HG02763 (cell line): ENCODE results near the gene CCDC150.
"Not testable (repeated sequence)": the region's sequence is repeated elsewhere in the genome, so short reads cannot be mapped to it uniquely, and the experiment has no call there.

ENCODE experiments used
- ATAC-seq: cut with Tn5 transposase; IDR thresholded peaks from one replicate; pipeline ENCODE4 v1.9.1; 2021; ENCODE audit warnings: mild to moderate bottlenecking, moderate library complexity; ENCODE audit not compliant: unreplicated experiment

Gene CCDC150

DNA sequence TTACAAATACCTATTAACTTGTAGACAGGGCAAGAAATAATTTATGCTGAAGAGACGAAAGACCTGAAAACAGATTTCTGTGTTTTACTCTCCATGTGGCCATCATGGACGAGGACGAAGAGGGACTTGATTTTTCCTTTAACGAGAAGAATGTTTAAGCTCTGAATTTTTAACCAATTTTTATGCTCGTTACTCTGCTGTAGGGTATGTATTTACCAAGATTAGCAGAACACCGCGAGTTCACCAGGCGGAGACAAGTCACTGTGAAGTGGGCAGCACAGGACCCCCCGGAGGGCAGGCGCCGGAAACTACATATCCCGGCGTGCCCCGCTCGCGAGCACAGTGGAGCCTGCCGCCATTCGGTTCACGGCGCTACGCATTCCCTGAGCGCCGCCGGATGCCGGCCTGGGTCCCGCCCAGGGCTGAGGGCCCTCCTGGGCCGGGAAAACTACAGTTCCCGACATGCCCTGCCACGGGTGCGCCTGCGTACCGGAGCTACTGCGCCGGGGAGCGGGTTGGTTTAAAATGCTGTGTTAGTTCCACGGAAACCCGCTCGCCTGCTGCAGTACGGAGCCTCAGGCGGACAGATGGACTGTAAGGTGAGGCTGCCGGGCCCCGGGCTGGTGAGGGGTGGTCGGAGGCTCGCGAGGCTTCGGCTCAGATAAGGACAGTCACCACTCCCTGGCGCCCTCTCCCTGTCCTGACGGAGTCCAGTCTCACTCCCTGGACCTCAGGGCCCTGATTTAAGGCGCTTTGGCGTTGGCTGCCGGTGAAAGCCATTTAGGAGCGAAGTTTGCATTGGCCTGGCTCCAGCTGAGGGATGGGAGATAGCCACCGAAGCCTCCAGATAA, at the start of gene CCDC150:
Gene CCDC150 (plus strand): TSS at position 536 of the 851 bp plus-strand sequence. CDS start 52 bp downstream, at position 588.
- peak; percentile 100 for ATAC-seq

DNA sequence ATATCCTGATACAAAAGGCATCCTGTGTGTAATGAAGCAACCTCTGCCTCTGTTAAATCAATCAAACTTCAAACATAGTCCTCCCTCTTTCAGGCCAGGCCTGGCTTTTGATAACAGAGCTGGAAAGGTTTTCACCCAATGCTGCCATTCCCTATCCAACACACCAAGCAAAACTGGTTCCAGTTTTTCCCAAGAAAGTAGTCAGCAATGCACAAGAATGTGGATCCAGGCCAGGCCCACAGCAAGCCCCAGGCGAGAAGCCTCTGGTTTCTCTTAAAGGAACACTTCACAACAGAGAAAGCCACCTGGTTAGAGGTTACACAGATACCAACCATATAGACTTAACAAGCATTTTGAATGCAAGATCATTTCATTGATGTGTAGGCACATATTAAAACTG, 49.2 kb upstream of the CCDC150 start:
- ATAC-seq: no peak

DNA sequence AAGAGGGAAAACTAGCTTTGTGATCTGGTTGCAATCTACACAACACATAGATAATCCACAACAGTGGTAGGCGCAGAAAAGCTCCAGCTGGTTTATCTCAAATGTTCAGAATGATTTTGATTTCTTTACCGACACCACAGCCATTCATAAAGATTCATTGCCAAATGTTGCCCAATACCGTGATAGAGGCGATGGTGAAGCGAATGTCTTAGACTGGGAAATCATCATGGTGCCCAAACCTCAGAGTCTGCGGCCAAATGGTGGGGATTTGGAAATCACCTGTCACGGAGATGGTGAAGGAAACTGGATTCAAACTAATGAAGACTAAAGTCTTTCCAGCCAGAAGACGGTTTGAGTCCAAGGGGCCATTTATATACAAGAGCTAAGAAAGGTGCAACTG, 48.5 kb upstream of the CCDC150 start:
- no peak for ATAC-seq

DNA sequence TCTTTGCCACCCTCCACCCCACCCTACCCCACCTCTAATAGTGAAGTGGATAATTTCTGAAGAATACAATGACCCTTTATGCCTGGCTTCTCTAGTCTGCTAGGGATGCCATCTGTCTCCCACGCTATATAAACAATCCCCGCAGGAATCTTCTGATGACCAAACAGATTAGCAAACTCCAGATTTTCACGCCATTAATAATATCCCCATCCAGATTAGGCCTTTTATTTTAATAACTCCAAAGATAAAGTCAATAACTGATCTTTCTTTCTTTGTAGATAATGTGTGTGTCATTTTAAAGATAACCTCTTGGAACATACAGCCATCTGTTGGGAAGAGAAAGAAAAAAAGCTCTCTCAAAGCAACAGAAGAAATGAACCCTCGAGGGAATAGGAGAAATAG, 47.9 kb upstream of the CCDC150 start:
- no peak for ATAC-seq

DNA sequence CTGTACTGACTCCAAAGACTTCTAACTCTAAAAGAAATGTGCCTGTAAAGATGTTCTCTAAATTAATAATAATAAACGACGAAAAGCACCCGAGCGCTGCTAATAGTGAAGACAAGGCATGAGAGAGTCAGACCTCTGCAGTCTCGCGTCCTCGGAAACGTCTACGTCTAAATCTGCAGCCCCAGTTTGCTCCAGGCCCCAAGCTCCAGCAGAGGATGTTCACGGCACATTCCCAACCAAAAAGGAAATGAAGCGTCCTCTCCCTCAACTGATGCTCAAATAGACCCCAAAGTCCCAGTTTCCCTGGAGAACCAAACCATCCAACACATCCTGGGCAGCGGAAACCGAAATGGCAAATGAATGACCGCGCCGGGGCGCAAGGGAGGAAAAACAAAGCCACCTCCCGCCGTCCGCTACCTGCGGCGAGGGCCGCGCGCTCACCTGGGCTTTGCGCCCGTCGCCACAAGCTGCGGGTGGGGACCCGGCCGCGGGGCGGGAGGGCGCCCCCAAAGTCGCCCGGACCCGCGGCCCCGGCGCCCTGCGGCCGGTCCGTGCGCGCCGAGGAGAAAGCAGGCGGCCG, 47.1 kb upstream of the CCDC150 start:
- no peak for ATAC-seq

DNA sequence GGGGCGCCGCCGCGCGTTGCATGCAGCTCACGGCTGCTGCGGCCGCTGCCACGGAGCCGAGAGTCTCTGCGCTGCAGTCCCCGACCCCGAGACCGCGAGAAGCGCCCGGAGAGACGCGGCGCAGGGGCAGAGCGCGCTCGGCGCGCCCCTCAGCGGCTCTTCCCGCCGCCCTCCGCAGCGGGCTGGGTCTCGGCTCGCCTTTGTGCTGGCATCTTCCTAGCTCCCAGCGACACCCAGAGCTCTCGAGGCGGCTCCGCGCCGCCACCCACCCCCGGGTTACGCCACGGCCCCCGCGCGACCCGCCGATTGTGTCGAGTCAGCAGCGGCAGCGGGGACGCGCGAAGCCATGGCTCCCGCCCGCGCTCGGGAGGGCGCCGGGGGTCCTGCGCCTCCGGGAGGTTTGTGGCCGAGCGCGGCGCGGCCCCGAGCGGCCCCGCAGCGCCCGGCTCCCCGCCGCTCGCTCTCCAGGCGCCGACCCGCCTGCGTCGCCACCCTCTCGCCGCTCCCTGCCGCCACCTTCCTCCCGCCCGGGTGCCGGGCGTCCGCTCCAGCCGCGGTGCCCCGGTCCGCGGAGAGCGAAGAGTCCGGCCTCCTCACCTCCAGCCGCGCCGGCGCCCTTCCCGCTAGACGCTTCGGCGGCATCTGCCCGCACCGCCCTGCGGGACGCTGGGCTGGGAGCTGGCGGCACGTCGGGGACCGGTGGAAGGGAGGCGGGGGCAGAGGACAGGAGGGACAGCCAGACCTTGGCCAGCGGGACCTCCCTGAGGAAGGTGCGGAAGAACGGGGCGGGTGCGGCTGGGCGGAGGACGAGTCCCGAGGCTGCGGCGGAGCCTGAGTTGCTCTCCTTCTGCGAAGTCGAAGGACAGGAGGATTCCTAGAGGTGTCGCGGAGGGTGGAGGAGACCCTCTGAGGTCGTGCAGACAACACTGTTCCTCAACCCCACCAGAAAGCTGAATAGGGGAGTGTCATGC, 46.3 kb upstream of the CCDC150 start, which contains the start of gene HECW2:
Gene HECW2 (minus strand): TSS at position 644 of the 971 bp plus-strand sequence.
- no peak for ATAC-seq

DNA sequence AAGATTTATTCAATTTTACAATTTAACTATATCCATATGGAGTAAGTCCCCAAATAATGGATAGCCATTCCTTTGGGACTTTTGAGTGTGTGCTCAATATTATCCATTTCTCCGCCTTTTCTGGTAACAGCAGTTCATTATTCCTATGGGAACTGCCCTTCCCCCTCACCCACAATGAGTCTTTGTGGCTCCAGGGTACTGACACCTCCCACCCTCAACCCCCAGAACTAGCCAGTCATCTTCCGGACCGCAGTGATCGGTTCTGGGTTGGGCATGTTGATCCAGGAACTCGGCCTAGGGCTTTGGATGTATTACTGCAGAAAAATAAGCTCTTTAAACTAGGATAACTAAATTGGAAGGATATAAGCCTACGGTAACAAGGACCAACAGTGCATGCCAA, 45.4 kb upstream of the CCDC150 start:
- no peak for ATAC-seq

DNA sequence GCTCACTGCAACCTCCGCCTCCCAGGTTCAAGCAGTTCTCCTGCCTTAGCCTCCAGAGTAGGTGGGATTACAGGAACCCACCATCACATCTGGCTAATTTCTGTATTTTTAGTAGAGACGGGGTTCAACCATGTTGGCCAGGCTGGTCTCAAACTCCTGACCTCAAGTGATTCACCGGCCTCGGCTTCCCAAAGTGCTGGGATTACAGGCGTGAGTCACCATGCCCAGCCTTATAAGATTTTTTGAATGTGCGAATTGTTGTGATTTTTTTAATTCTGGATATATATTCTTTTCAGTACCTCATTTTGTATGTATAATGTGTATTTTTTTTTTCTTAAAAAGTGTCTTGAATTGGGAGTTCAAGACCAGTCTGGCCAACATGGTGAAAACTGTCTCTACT, 42.0 kb upstream of the CCDC150 start:
- no peak for ATAC-seq

DNA sequence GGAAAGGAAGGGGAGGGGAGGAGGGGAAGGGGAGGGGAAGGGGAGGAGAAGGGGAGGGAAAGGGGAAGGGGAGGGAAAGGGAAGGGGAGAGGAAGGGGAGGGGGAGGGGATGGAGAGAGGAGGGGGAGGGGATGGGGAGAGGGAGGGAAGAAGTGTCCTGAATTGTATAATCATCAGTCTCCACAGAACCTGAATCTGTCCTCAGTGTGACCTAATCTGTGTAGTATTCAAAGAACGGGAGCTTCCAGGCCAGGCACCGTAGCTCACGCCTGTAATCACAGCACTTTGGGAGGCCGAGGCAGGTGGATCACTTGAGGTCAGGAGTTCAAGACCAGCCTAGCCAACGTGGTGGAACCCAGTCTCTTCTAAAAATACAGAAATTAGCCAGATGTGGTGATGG, 41.1 kb upstream of the CCDC150 start:
- ATAC-seq: no peak

DNA sequence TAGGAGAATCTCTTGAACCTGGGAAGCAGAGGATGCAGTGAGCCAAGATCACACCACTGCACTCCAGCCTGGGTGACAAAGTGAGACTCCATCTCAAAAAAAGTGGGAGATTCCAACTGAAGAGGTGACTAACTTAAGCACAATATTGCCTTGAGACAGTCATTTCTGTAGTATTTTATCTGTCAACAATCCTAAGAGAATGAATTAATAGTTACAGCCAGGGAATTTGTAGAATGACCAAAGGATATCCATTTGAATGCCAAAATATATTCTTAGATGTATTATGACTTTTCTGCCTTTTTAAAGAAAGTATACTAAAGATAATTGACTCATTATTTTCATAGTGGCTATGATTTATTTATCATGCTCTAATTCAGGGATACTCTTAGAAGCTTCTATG, 40.7 kb upstream of the CCDC150 start:
- ATAC-seq: no peak

DNA sequence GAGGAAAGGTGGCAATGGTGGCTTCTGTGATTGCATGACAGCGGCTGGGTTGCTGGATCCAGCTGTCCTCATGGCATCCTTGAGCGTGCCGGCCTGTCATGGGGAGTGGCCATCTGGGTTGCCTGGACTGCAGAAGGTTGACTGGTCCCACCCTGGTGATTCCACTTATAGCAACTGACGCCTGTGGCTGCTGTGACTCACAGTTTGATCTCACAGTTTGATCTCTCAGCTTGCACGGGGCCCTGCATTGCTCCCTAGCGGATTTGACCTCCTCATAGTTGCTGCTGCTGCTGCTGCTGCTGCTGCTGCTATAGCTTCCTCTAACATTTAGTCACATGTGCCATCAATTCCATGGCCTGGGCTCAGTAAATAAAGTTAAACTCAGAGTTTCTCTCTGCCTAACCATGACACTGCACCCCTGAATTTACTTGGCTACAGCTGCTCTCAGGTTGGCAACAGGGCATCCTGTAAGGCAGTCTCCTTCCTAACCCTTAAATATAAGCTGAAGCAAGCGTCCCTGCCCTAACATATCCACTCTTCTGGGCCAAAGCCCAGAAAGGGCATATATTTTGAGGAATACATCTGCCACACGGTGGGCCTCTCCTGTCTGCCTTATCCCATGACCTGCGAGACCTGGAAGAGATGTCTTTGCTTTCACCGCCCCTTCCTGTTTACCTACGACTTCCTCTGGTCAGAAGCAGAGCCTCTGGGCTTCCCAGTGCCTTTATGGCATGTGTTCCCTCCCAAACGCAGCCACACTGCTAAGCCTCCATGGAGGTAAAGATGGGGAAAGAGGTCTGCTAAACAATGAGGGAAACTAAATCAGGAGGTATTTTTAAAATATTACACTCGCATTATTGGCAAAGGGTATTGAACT, 37.8 kb upstream of the CCDC150 start:
- no peak for ATAC-seq

DNA sequence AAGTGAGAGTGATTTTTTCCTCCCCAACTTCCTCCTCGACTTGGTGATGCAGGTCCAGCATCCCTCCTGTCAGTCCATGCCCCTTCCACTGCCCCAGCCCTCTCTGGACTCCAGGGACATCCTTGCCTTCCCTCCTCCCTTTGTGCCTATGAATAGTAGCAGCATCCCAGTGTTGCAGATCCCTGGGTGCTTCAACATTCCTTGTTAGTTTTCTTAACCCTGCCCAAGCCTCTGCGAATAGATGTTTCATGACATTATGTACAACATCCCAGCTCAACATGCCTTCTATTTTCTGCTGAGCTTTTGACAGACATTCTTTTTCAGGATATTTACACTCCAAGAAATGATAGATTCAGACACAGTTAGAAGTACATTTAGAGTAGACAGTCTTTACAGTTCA, 35.3 kb upstream of the CCDC150 start:
- no peak for ATAC-seq

DNA sequence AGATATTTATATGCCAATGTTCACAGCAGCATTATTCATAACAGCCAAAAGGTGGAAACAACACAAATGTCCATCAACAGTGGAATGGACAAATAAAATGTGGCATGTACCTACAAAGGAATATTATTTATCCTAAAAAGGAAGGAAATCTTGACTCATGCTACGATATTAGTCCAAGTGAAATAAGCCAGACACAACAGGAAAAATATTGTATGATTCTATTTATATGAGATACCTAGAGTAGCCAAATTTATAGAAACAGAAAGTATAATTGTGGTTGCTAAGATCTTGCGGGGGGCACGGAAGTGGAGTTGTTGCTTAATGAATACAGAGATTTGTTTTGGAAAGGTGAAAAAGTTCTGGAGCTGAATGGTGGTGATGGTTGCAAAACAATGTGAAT, 33.0 kb upstream of the CCDC150 start:
- no peak for ATAC-seq

DNA sequence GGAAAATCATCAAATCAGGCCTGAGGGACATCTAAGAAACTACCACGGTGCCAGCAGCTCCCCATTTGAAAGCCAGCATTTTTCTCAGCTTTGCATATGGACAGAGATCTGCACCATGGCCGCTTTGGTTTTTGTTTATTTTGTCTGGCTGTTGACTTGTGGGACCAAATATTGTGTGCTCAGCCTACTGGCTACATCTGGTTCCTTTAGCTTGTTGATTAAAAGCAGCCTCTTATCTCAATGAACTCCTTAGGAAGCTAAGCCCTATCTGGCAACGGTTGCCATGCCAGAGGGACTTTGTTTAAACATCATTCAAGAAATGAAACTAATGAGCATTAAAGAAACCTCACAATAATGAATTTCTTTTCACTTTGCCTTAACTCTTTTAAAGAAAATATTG, 32.4 kb upstream of the CCDC150 start:
- ATAC-seq: no peak

DNA sequence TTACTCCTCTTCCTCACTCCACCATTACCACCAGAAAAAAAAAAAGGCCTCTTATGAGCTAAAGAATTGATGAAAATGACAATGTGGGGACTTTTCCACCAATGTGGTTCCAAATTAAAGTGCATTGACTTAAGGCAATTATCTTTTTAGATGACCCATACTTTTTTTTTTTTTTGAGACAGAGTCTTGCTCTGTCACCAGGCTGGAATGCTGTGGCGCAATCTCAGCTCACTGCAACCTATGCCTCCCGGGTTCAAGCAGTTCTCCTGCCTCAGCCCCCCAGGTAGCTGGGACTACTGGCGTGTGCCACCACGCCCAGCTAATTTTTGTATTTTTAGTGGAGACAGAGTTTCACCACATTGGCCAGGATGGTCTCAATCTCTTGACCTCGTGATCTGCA, 31.6 kb upstream of the CCDC150 start:
- not testable (repeated sequence) for ATAC-seq

DNA sequence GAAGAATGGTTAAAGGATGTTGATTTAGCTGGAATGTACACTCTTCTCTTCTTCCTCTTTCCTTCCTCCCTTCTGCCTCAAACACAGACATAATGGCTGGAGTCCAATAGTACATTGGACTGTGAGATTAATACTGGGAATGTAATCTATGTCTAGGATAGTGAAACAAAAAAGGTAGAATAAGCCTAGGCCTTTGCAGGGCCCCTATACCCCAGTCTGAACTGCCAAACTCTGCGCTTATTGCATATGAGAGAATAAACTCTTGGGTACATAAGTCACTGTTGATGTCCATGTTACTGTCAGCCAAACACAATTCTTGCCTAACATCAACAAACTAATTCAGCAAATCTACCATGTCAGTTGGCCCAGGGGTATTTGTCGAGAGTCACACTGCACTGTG, 29.7 kb upstream of the CCDC150 start:
- ATAC-seq: no peak

DNA sequence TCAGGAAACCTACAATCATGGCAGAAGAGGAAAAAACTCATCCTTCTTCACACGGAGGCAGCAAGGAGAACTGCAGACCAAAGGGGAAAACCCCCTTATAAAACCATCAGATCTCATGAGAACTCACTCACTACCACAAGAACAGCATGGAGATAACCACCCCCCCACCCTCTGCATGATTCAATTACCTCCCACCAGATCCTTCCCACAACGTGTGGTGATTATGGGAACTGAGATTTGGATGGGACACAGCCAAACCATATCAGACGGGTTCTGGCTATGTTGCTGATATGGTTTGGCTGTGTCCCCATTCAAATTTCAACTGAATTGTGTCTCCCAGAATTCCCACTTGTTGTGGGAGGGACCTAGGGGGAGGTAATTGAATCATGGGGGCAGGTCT, 28.7 kb upstream of the CCDC150 start:
- no peak for ATAC-seq

DNA sequence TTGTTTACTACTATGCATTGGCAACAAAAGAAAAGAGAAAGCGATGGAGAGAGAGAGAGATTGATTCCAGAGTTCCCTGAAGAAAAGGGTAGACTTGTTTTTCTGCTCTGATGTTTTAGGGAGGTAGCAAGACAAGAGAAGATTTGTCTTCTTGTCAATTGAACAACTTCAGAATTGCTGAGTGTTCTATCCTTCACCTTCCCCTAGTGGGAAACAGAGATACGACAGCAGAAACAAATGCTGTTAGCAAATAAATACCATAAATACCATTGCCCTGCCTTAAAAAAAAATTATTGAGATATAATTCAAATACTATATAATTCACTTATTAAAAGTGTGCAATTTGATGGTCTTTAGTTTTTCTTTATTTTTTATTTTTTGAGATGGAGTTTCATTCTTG, 26.2 kb upstream of the CCDC150 start:
- no peak for ATAC-seq

DNA sequence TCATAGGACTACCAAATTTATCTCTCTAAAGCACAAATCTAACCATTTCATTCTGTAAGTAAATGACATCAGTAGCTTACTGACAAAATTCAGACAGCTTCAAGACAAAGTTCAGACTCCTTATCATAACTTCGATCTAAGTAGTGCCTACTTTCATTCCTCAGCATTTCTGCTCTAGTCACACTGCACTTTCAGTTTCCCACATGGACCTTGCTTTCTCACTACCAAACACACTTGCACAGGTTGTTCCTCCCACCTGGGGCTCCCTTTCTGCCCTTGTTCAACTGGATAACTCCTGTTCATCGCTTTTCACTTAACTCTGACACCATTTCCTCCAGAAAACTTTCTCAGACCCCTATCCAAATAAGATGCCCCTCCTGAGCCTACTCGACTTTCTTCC, 22.1 kb upstream of the CCDC150 start:
- ATAC-seq: no peak

DNA sequence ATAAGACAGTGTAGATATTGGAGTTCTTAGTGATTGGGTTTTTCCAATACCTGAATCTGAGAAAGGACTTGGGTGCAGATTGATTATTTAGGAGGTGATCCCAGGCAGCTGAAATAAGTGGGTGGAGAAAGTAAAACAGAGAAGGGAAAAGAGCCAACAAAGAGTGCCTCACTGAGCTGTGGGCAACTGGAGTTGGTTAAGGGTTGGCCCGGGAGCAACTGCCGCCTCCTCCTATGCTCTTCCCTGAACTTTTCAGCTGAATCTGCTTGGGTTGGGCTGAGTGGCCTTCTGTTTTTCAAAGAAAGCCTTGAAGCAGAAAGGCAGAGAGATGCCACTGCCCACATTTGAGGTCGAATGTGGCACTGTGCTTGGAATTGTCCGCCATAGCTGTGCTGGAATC, 20.9 kb upstream of the CCDC150 start:
- no peak for ATAC-seq
